ENCODE measurements around the gene MAPT. TPM values are rescaled to one million over a fixed set of nuclear protein-coding genes. Genes with fewer than 3 reads are reported as not detected.

MAPT gene
- total RNA-seq, 1 experiment from 2014 or later: 37.5 TPM

GRCh38 chr17:46011711-46012505 lies 117.6 kb downstream of the MAPT start (continued):
- TF ChIP-seq REST (IDR thresholded peaks at IDR 0.05; ENCODE audit: low read depth) (no peak), EGR1 (IDR thresholded peaks at IDR 0.05; ENCODE audit: low read depth) (no peak), ATF3 (IDR thresholded peaks at IDR 0.05) (no peak), MAX (IDR thresholded peaks at IDR 0.05) (no peak)

GRCh38 chr17:46012506-46013079 lies 118.2 kb downstream of the MAPT start:
- no peak overlapping the region for H3K4me3 ChIP-seq (replicated peaks in 1 of 2; ENCODE audit: low read depth in 1 of 2, low read length in 2 of 2)
- no peaks in the 10 kb centered on the region for H4K20me1 ChIP-seq (ENCODE audit: insufficient read depth)
- no peak for ATAC-seq
- intact Hi-C loops (cut with micrococcal nuclease): no loop called here
- no peak overlapping the region for H3K9ac ChIP-seq (ENCODE audit: low read length)
- H2AFZ ChIP-seq (ENCODE audit: low read depth, low read length, poor library complexity, severe bottlenecking): no peak overlapping the region
- H3K4me2 ChIP-seq (ENCODE audit: low read length): no peak overlapping the region
- no peak for DNase-seq (ENCODE audit: low read depth, low spot score)
- no peaks in the 10 kb centered on the region for H3K79me2 ChIP-seq (ENCODE audit: insufficient read depth, low read length)
- POLR2A ChIA-PET: no interaction called here
- no TSS peak for BruUV-seq (replicated peaks)
- TF ChIP-seq CBX3 (IDR thresholded peaks at IDR 0.05; ENCODE audit: low read depth) (no peak), EGR1 (IDR thresholded peaks at IDR 0.05; ENCODE audit: low read depth) (no peak), POLR2A (IDR thresholded peaks at IDR 0.05; ENCODE audit: borderline replicate concordance, extremely low read depth, insufficient read depth, insufficient read length) (no peak), ZBTB33 (IDR thresholded peaks at IDR 0.05; ENCODE audit: extremely low read depth, insufficient replicate concordance, low read length) (no peak), ELF1 (IDR thresholded peaks at IDR 0.05; ENCODE audit: borderline replicate concordance, low read depth) (no peak), MAX (IDR thresholded peaks at IDR 0.05) (no peak), CEBPB (IDR thresholded peaks at IDR 0.05; ENCODE audit: low read depth) (no peak), RAD21 (IDR thresholded peaks at IDR 0.05; ENCODE audit: low read depth) (no peak), FOSL1 (IDR thresholded peaks at IDR 0.05; ENCODE audit: low read depth) (no peak), POLR2AphosphoS5 (IDR thresholded peaks at IDR 0.05; ENCODE audit: low read depth, low read length) (no peak), SRF (IDR thresholded peaks at IDR 0.05; ENCODE audit: low read depth) (no peak), SIN3A (IDR thresholded peaks at IDR 0.05; ENCODE audit: low read depth) (no peak), EZH2 (IDR thresholded peaks at IDR 0.05) (no peak)
- H3K27me3 ChIP-seq (ENCODE audit: insufficient read depth, low read length): no peaks in the 10 kb centered on the region
- H3K9me2 ChIP-seq (ENCODE audit: insufficient read depth): no peaks in the 10 kb centered on the region
- H3K36me3 ChIP-seq (ENCODE audit: control insufficient read depth in 1 of 2, insufficient read depth in 2 of 2, low read length in 2 of 2): no peaks in the 10 kb centered on the region
- H3K27ac ChIP-seq (ENCODE audit: low read depth, low read length): no peak overlapping the region
- RAD21 ChIA-PET (ENCODE audit: low non-redundant PET in 1 of 2, low total read pairs in 2 of 2, uncharacterized antibody in 2 of 2, unreplicated experiment in 2 of 2): no interaction called here
- CTCF ChIA-PET: interaction anchor here (0.8 kb wide), 1 partner anchor 32 kb away, joined by 4 read pairs; no protein-coding TSS in a partner anchor
- no peaks in the 10 kb centered on the region for H3K4me1 ChIP-seq (ENCODE audit: control insufficient read depth in 1 of 2, insufficient read depth in 2 of 2, low read length in 2 of 2)
- no peaks in the 10 kb centered on the region for H3K9me3 ChIP-seq (ENCODE audit: control insufficient read depth in 1 of 2, insufficient read depth in 1 of 2, low read depth in 1 of 2, low read length in 2 of 2)

All from HCT116 (cell line).